ENCODE data around the gene DNAH14. TPM values are rescaled to one million over a fixed set of nuclear protein-coding genes. Genes with fewer than 3 reads are reported as not detected.
"Not testable (repeated sequence)": the region's sequence is repeated elsewhere in the genome, so short reads cannot be mapped to it uniquely, and the experiment has no call there.

DNAH14 gene
- total RNA-seq, 1 experiment from 2014 or later: 39.7 TPM

DNA sequence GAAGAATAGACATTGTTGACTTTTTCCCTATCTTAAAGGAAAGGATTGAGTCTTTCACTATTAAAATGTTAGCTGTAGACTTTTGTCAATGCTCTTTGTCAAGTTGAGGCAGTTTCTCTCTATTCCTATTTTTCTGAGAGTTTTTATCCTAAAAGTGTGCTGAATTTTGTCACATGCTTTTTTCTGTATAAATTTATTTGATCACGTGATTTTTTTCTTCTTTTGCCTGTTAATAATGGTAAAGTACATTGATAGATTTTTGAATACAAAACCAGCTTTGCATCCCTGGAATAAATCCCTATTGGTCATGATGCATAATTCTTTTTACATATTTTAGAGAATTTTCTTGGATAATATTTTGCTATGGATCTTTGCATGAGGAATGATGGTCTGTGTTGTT, 60.1 kb downstream of the DNAH14 start:
- H3K23ac ChIP-seq (ENCODE audit: insufficient read length, low read depth, low read length): no peak overlapping the region
- H2BK120ac ChIP-seq (ENCODE audit: low read depth, low read length, poor library complexity, severe bottlenecking): no peak overlapping the region
- DNase-seq: no peak
- H2BK12ac ChIP-seq (ENCODE audit: insufficient read length, low read depth, low read length): no peak overlapping the region
- peaks cover 15% of the 10 kb centered on the region for H3K27me3 Mint-ChIP-seq (ENCODE audit: low read depth)
- peaks cover 11 to 13% of the 10 kb centered on the region in 2 experiments; a peak in 4 of 5 replicates for H3K9me3 Mint-ChIP-seq
- no peaks in the 10 kb centered on the region for H3K4me1 Mint-ChIP-seq
- no CpG with 5 or more reads among the region's 1 CpG for WGBS (ENCODE audit: extremely low coverage, insufficient read length, low lambda C conversion rate)
- H3K4me1 ChIP-seq (ENCODE audit: insufficient read depth, low read length): no peaks in the 10 kb centered on the region
- no peak overlapping the region for H2AFZ ChIP-seq (ENCODE audit: low read length)
- no peaks in the 10 kb centered on the region for H3K23me2 ChIP-seq (ENCODE audit: insufficient read length, low read depth, low read length, poor library complexity, severe bottlenecking)
- H4K91ac ChIP-seq (ENCODE audit: insufficient read length, low read depth, low read length): no peak overlapping the region
- no peak overlapping the region for H3K56ac ChIP-seq (ENCODE audit: insufficient read length, low read depth, low read length)
- no peak overlapping the region for H3K4ac ChIP-seq (ENCODE audit: low read depth, low read length)
- no peak overlapping the region for H3K9ac ChIP-seq (ENCODE audit: extremely low read depth, insufficient read length, low read length)
- H4K8ac ChIP-seq (replicated peaks; ENCODE audit: insufficient read length, low read depth, low read length): no peak overlapping the region
- H3T11ph ChIP-seq (ENCODE audit: low read length): no peak overlapping the region
- no peaks in the 10 kb centered on the region for H3K27me3 ChIP-seq (ENCODE audit: insufficient read depth, low read length)
- H3K27ac Mint-ChIP-seq: no peak overlapping the region
- no peak overlapping the region for H3K4me3 Mint-ChIP-seq
- H4K20me1 ChIP-seq (ENCODE audit: control insufficient read depth, insufficient read depth, insufficient read length): no peaks in the 10 kb centered on the region
- no peak overlapping the region for H3K27ac ChIP-seq (ENCODE audit: insufficient read length, low read depth, low read length)
- H3K14ac ChIP-seq (ENCODE audit: insufficient read depth, low read length): no peak overlapping the region
- no peaks in the 10 kb centered on the region for H3K79me1 ChIP-seq (ENCODE audit: insufficient read depth, low read depth, low read length, poor library complexity, severe bottlenecking)
- H3K9me3 ChIP-seq (ENCODE audit: control insufficient read depth, low read depth, low read length): no peaks in the 10 kb centered on the region
- no peak overlapping the region for H3K4me2 ChIP-seq (ENCODE audit: insufficient read depth, insufficient read length, low read length)
- no peak overlapping the region for H2AK5ac ChIP-seq (ENCODE audit: insufficient read length, low read length)
- no peak overlapping the region for H2BK15ac ChIP-seq (ENCODE audit: low read depth, low read length)
- H4K5ac ChIP-seq (ENCODE audit: insufficient read length, low read depth, low read length): no peak overlapping the region
- H3K18ac ChIP-seq (ENCODE audit: insufficient read length, low read depth, low read length): no peak overlapping the region
- no peaks in the 10 kb centered on the region for H3K79me2 ChIP-seq (ENCODE audit: insufficient read depth, low read length)
- H3K36me3 Mint-ChIP-seq (ENCODE audit: insufficient read depth in 1 of 3, low read depth in 3 of 3): peaks cover 0 to 10% (median 4%) of the 10 kb centered on the region in 3 experiments; a peak in 5 of 7 replicates
- H2BK5ac ChIP-seq (ENCODE audit: insufficient read length, low read length): no peak overlapping the region
- TF ChIP-seq, protein P1, sequence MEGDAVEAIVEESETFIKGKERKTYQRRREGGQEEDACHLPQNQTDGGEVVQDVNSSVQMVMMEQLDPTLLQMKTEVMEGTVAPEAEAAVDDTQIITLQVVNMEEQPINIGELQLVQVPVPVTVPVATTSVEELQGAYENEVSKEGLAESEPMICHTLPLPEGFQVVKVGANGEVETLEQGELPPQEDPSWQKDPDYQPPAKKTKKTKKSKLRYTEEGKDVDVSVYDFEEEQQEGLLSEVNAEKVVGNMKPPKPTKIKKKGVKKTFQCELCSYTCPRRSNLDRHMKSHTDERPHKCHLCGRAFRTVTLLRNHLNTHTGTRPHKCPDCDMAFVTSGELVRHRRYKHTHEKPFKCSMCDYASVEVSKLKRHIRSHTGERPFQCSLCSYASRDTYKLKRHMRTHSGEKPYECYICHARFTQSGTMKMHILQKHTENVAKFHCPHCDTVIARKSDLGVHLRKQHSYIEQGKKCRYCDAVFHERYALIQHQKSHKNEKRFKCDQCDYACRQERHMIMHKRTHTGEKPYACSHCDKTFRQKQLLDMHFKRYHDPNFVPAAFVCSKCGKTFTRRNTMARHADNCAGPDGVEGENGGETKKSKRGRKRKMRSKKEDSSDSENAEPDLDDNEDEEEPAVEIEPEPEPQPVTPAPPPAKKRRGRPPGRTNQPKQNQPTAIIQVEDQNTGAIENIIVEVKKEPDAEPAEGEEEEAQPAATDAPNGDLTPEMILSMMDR (conservative IDR thresholded peaks at IDR 0.05): no peak
- H2BK20ac ChIP-seq (ENCODE audit: low read depth, low read length, poor library complexity, severe bottlenecking): no peak overlapping the region

DNA sequence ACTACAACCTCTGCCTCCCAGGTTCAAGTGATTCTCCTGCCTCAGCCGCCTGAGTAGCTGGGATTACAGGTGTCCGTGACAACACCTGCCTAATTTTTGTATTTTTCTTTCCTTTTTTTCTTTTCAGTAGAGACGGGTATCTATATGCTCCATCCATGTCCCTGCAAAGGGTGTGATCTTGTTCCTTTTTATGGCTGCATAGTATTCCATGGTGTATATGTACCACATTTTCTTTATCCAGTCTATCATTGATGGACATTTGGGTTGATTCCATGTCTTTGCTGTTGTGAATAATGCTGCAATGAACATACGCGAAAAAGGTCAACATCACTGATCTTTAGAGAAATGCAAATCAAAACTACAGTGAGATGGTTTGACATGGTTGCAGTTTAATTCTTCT, 62.1 kb downstream of the DNAH14 start:
- not testable (repeated sequence) for H3K4me3 Mint-ChIP-seq; H3K23me2 ChIP-seq (ENCODE audit: insufficient read length, low read depth, low read length, poor library complexity, severe bottlenecking); H3K9me3 Mint-ChIP-seq; H3K4ac ChIP-seq (ENCODE audit: low read depth, low read length); H2BK12ac ChIP-seq (ENCODE audit: insufficient read length, low read depth, low read length); H3K36me3 Mint-ChIP-seq (ENCODE audit: insufficient read depth in 1 of 3, low read depth in 3 of 3); DNase-seq; H3K27me3 Mint-ChIP-seq (ENCODE audit: low read depth); H3K23ac ChIP-seq (ENCODE audit: insufficient read length, low read depth, low read length); H2BK15ac ChIP-seq (ENCODE audit: low read depth, low read length); H2BK5ac ChIP-seq (ENCODE audit: insufficient read length, low read length); H3K27ac Mint-ChIP-seq; H2BK20ac ChIP-seq (ENCODE audit: low read depth, low read length, poor library complexity, severe bottlenecking); H3K79me1 ChIP-seq (ENCODE audit: insufficient read depth, low read depth, low read length, poor library complexity, severe bottlenecking); H4K91ac ChIP-seq (ENCODE audit: insufficient read length, low read depth, low read length); H3K27ac ChIP-seq (ENCODE audit: insufficient read length, low read depth, low read length); H4K5ac ChIP-seq (ENCODE audit: insufficient read length, low read depth, low read length); H3K4me1 Mint-ChIP-seq; H4K20me1 ChIP-seq (ENCODE audit: control insufficient read depth, insufficient read depth, insufficient read length); H2AFZ ChIP-seq (ENCODE audit: low read length); H2AK5ac ChIP-seq (ENCODE audit: insufficient read length, low read length); H3K56ac ChIP-seq (ENCODE audit: insufficient read length, low read depth, low read length); H3K9ac ChIP-seq (ENCODE audit: extremely low read depth, insufficient read length, low read length); H3K14ac ChIP-seq (ENCODE audit: insufficient read depth, low read length); H2BK120ac ChIP-seq (ENCODE audit: low read depth, low read length, poor library complexity, severe bottlenecking); H3K4me2 ChIP-seq (ENCODE audit: insufficient read depth, insufficient read length, low read length); H3K9me3 ChIP-seq (ENCODE audit: control insufficient read depth, low read depth, low read length); H3K18ac ChIP-seq (ENCODE audit: insufficient read length, low read depth, low read length); H3K4me1 ChIP-seq (ENCODE audit: insufficient read depth, low read length); H3K79me2 ChIP-seq (ENCODE audit: insufficient read depth, low read length); H3K27me3 ChIP-seq (ENCODE audit: insufficient read depth, low read length); H3T11ph ChIP-seq (ENCODE audit: low read length); H4K8ac ChIP-seq (replicated peaks; ENCODE audit: insufficient read length, low read depth, low read length)
- no CpG with 5 or more reads among the region's 5 CpGs for WGBS (ENCODE audit: extremely low coverage, insufficient read length, low lambda C conversion rate)
